Osteocyte (in vitro differentiated cells): Measurements from ENCODE around the gene RFX5. TPM values are rescaled to one million over a fixed set of nuclear protein-coding genes. Genes with fewer than 3 reads are reported as not detected.

Experiments
- DNase-seq: peaks from one replicate; pipeline ENCODE4 v3.0.0; 2021; ENCODE audit warnings: mixed read lengths; ENCODE audit not compliant: unreplicated experiment; ENCODE audit errors: extremely low spot score
- H3K27ac Mint-ChIP-seq: one replicate; pipeline ENCODE4 v1.8.0; 2021; ENCODE audit warnings: mild to moderate bottlenecking, mixed read lengths; ENCODE audit not compliant: unreplicated experiment
- H3K27me3 Mint-ChIP-seq: one replicate; pipeline ENCODE4 v1.8.0; 2021; ENCODE audit warnings: mixed read lengths; ENCODE audit not compliant: unreplicated experiment
- H3K36me3 Mint-ChIP-seq: one replicate; pipeline ENCODE4 v1.8.0; 2021; ENCODE audit warnings: mixed read lengths; ENCODE audit not compliant: unreplicated experiment
- H3K4me1 Mint-ChIP-seq: one replicate; pipeline ENCODE4 v1.8.0; 2021; ENCODE audit warnings: mixed read lengths; ENCODE audit not compliant: unreplicated experiment
- H3K4me3 Mint-ChIP-seq: one replicate; pipeline ENCODE4 v1.8.0; 2021; ENCODE audit warnings: mild to moderate bottlenecking, moderate library complexity, mixed read lengths; ENCODE audit not compliant: unreplicated experiment
- H3K9me3 Mint-ChIP-seq: one replicate; pipeline ENCODE4 v1.8.0; 2021; ENCODE audit warnings: mixed read lengths; ENCODE audit not compliant: unreplicated experiment
- total RNA-seq: library from RNA; stranded (reverse); gene quantifications from 2 replicates; pipeline ENCODE4 v1.2.1, GENCODE V29; 2021
- TF ChIP-seq, protein P1 (sequence below): fragments of 200-600 bp; sonication (generic); IDR thresholded peaks from 2 replicates; pipeline ENCODE4 v1.5.0; 2021; ENCODE audit warnings: antibody characterized with exemption, mild to moderate bottlenecking, moderate library complexity

Gene RFX5
- total RNA-seq, 1 donor from 2014 or later: 37.9 TPM

DNA sequence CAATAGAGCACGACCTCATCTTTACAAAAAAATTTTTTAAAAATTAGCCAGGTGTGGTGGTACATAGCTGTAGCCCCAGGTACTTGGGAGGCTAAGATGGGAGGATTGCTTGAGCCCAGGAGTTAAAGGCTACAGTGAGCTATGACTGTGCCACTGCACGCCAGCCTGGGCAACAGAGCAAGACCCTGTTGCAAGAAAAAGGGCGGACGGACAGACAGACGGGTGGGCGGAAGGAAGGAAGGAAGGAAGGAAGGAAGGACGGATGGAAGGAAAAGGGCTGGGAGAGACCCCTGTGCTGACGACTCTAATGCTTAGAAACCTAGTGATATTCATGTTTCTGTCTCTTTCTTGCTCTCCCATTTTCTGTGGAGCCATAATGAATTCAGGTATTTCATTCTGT is 34.2 kb downstream of the RFX5 start:
- peaks cover 59% of the 10 kb centered on the region for H3K4me1 Mint-ChIP-seq

DNA sequence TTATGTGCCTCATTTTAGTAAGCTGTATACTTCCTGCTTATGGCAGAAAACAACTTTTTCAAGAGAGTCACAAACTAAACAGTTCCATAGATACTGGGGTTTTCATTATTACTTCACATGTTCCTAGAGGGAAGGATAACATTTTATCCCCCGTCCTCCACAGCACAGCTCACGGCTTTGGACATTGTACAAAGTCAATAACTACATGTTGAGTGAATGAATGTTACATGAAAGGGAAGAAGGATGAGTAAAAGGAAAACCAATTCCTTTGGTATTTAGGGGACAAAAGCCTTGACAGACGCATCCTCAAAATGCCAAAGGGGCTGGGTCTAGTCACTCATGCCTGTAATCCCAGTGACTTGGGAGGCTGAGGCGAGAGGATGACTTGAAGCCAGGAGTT is 34.6 kb downstream of the RFX5 start:
- TF ChIP-seq, protein P1, sequence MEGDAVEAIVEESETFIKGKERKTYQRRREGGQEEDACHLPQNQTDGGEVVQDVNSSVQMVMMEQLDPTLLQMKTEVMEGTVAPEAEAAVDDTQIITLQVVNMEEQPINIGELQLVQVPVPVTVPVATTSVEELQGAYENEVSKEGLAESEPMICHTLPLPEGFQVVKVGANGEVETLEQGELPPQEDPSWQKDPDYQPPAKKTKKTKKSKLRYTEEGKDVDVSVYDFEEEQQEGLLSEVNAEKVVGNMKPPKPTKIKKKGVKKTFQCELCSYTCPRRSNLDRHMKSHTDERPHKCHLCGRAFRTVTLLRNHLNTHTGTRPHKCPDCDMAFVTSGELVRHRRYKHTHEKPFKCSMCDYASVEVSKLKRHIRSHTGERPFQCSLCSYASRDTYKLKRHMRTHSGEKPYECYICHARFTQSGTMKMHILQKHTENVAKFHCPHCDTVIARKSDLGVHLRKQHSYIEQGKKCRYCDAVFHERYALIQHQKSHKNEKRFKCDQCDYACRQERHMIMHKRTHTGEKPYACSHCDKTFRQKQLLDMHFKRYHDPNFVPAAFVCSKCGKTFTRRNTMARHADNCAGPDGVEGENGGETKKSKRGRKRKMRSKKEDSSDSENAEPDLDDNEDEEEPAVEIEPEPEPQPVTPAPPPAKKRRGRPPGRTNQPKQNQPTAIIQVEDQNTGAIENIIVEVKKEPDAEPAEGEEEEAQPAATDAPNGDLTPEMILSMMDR: no peak
- H3K36me3 Mint-ChIP-seq: peaks cover 45% of the 10 kb centered on the region
- H3K27ac Mint-ChIP-seq: peak overlapping the region; percentile 89
- H3K4me3 Mint-ChIP-seq: no peak overlapping the region
- no peaks in the 10 kb centered on the region for H3K9me3 Mint-ChIP-seq
- H3K4me1 Mint-ChIP-seq: peaks cover 59% of the 10 kb centered on the region
- no peak for DNase-seq
- H3K27me3 Mint-ChIP-seq: no peaks in the 10 kb centered on the region

More for the DNA sequence above, 34.2 kb downstream of the RFX5 start:
- no peak for DNase-seq
- H3K27me3 Mint-ChIP-seq: no peaks in the 10 kb centered on the region
- no peaks in the 10 kb centered on the region for H3K9me3 Mint-ChIP-seq
- H3K36me3 Mint-ChIP-seq: peaks cover 48% of the 10 kb centered on the region
- TF ChIP-seq, protein P1: no peak
- no peak overlapping the region for H3K4me3 Mint-ChIP-seq
- peak overlapping the region; percentile 89 for H3K27ac Mint-ChIP-seq

DNA sequence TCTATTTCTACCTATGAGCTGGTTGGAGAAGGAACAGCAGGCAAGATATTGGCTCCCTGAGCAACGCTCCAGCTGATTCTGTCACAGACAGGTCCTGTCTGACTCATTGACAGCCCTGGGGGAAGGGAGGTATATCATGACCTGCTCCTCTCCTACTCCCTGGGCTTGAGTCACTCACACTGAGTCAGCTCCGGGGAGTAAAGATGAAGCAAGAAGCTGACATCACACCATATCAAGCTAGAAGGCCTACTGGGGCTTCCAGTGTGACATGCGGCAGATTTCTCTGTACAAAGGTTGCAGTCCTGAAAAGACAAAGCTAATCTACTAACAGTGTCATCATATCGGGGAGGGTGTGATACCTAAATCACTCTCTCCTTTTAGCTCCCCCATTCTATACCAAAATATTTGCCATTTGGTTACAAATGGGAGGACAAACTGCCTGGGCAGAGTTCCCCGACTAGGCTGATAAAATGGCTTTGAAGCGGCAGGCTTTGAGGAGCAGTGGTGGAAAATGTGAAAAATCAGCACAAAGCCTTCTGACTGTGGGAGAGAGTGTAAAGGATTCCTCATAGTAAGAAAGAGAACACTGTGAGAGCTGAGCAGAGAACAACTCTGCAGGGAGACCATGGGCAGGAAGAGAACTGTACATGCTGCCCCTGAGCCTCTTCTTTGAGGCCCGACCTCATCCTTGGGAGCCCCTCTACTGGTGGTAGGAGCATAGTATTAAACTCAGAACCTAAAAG is 35.3 kb downstream of the RFX5 start:
- Mint-ChIP-seq H3K9me3 (no peaks in the 10 kb centered on the region), H3K27me3 (no peaks in the 10 kb centered on the region), H3K4me3 (no peak overlapping the region), H3K36me3 (peaks cover 45% of the 10 kb centered on the region), H3K4me1 (peaks cover 59% of the 10 kb centered on the region), H3K27ac (peak overlapping the region; percentile 89)
- TF ChIP-seq, protein P1: no peak
- no peak for DNase-seq

DNA sequence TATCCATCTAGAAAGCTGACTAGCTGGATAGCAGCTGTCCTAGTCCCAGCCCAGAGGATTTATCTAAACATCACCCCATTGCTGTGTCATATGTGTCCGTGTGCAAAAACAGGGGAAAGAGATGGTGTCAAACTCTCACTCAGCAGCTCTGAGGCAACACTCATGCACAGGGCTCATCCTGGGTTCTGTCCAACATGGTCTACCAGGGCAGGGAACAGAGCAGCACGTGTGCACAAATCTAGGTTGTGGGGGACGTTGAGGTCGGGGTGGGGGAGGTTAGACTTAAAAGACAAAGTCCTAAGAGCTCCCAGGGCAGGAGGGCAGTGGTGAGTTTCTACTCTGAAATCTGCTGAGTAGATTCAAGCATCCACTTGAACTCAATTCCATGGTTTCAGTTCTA is 36.0 kb downstream of the RFX5 start:
- TF ChIP-seq, protein P1: no peak
- Mint-ChIP-seq H3K36me3 (peaks cover 44% of the 10 kb centered on the region), H3K4me1 (peaks cover 59% of the 10 kb centered on the region), H3K27ac (peak overlapping the region; percentile 89), H3K9me3 (no peaks in the 10 kb centered on the region), H3K4me3 (no peak overlapping the region), H3K27me3 (no peaks in the 10 kb centered on the region)
- DNase-seq: no peak

DNA sequence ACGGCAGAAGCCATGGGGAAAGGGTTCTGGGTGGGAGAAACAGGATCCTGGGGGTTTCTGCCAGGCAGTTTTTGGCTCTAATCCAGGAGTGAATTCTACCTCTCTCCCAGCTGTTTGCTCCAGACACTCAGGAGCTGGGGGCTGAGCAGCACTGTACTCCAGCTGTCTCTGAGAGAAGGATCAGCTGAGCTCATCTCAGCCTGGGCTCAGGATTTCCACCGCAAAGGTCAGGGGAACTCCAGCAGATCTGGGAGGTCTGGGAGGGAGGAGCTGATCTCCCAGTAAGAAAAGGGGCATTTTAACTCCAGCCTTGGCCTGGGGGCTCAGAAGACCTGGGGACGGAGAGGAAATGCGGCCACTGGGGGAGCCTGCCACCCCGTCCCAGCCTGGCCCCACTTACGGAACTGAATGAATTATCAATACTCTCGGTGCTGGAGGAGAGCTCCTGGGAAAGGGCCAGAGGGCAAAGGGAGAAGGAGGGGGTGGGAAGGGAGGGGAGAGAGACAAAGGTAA is 37.2 kb downstream of the RFX5 start:
- peaks cover 59% of the 10 kb centered on the region for H3K4me1 Mint-ChIP-seq
- peaks cover 45% of the 10 kb centered on the region for H3K36me3 Mint-ChIP-seq
- no peak for DNase-seq
- no peaks in the 10 kb centered on the region for H3K27me3 Mint-ChIP-seq
- H3K9me3 Mint-ChIP-seq: no peaks in the 10 kb centered on the region
- H3K27ac Mint-ChIP-seq: peak overlapping the region; percentile 87
- TF ChIP-seq, protein P1: no peak
- peak overlapping the region; percentile 9 for H3K4me3 Mint-ChIP-seq
